Measurements from ENCODE around the gene WDR70.

GRCh38 chr5:37735649-37736347, 356.7 kb downstream of the WDR70 start:
- no peak for TF ChIP-seq CTCF (IDR thresholded peaks at IDR 0.05)
- no peak for TF ChIP-seq RAD21 (IDR thresholded peaks at IDR 0.05; ENCODE audit: low read length)
- TF ChIP-seq EP300 (IDR thresholded peaks at IDR 0.05; ENCODE audit: borderline replicate concordance in 1 of 2, low read depth in 1 of 2, low read length in 1 of 2): no peak
- TF ChIP-seq RFX5 (IDR thresholded peaks at IDR 0.05; ENCODE audit: low read length): no peak
- no peak for TF ChIP-seq RCOR1 (IDR thresholded peaks at IDR 0.05; ENCODE audit: low read length)
